ENCODE measurements around the gene COL4A2. TPM values are rescaled to one million over a fixed set of nuclear protein-coding genes. Genes with fewer than 3 reads are reported as not detected.
A peak's percentile ranks its signal among the peaks of the same experiment; 100 is the strongest.

The COL4A2 gene
- total RNA-seq, 4 donors from 2014 or later: 51.2 to 85.8 (median 70.5) TPM

GRCh38 chr13:110434629-110435028, 127.5 kb downstream of the COL4A2 start:
- TF ChIP-seq CTCF (IDR thresholded peaks at IDR 0.05 in 4 of 5, conservative IDR thresholded peaks at IDR 0.05 in 1 of 5) (no peak), POLR2A (IDR thresholded peaks at IDR 0.05) (no peak)
- Histone ChIP-seq H3K27me3 (no peaks in the 10 kb centered on the region), H3K9me3 (no peaks in the 10 kb centered on the region), H3K27ac (peak overlapping the region in 3 of 4 donors; percentile 9 to 56 (median 24)), H3K36me3 (no peaks in the 10 kb centered on the region), H3K4me1 (peaks cover 13 to 50% of the 10 kb centered on the region in 2 donors), H3K4me3 (no peak overlapping the region)
- in situ Hi-C loops (cut with MboI; ENCODE audit: low sequenced_read_pairs in 4 of 4) (no loop called here), intact Hi-C loops (cut with DNase I; ENCODE audit: low total_unique reads) (no loop called here)
- ATAC-seq (no peak), DNase-seq (no peak)

- intact Hi-C loops (cut with DNase I; ENCODE audit: low total_unique reads): no loop called here
Measured at GRCh38 chr13:110435331-110435730, 128.2 kb downstream of the COL4A2 start.

GRCh38 chr13:110436276-110436675, 129.2 kb downstream of the COL4A2 start:
- Histone ChIP-seq H3K27ac (no peak overlapping the region), H3K27me3 (no peaks in the 10 kb centered on the region), H3K9me3 (no peaks in the 10 kb centered on the region), H3K4me3 (no peak overlapping the region), H3K4me1 (peaks cover 13 to 50% of the 10 kb centered on the region in 2 donors), H3K36me3 (no peaks in the 10 kb centered on the region)
- intact Hi-C loops (cut with DNase I; ENCODE audit: low total_unique reads): no loop called here
- DNase-seq (no peak), ATAC-seq (no peak)
- TF ChIP-seq POLR2A (IDR thresholded peaks at IDR 0.05) (no peak), CTCF (IDR thresholded peaks at IDR 0.05 in 4 of 5, conservative IDR thresholded peaks at IDR 0.05 in 1 of 5) (no peak)
- in situ Hi-C loops (cut with MboI; ENCODE audit: low sequenced_read_pairs in 4 of 4): no loop called here

More at GRCh38 chr13:110435331-110435730, 128.2 kb downstream of the COL4A2 start:
- Histone ChIP-seq H3K4me3 (no peak overlapping the region), H3K27me3 (no peaks in the 10 kb centered on the region), H3K36me3 (no peaks in the 10 kb centered on the region), H3K4me1 (peaks cover 13 to 50% of the 10 kb centered on the region in 2 donors), H3K27ac (peak overlapping the region in 2 of 4 donors; percentile 24 to 56), H3K9me3 (no peaks in the 10 kb centered on the region)
- DNase-seq (no peak), ATAC-seq (peak; percentile 72 to 89)
- in situ Hi-C loops (cut with MboI; ENCODE audit: low sequenced_read_pairs in 4 of 4): no loop called here
- no peak for TF ChIP-seq CTCF (IDR thresholded peaks at IDR 0.05 in 4 of 5, conservative IDR thresholded peaks at IDR 0.05 in 1 of 5)
- no peak for TF ChIP-seq POLR2A (IDR thresholded peaks at IDR 0.05)

- TF ChIP-seq CTCF (IDR thresholded peaks at IDR 0.05 in 4 of 5, conservative IDR thresholded peaks at IDR 0.05 in 1 of 5): no peak
- no peak for TF ChIP-seq POLR2A (IDR thresholded peaks at IDR 0.05)
- in situ Hi-C loops (cut with MboI; ENCODE audit: low sequenced_read_pairs in 4 of 4): no loop called here
- no peak overlapping the region for H3K4me3 ChIP-seq
- no peak overlapping the region for H3K27ac ChIP-seq
- H3K36me3 ChIP-seq: no peaks in the 10 kb centered on the region
- H3K9me3 ChIP-seq: no peaks in the 10 kb centered on the region
- ATAC-seq (no peak), DNase-seq (no peak)
- intact Hi-C loops (cut with DNase I; ENCODE audit: low total_unique reads): no loop called here
- H3K27me3 ChIP-seq: no peaks in the 10 kb centered on the region
- H3K4me1 ChIP-seq: peaks cover 13 to 46% of the 10 kb centered on the region in 2 donors
Measured at GRCh38 chr13:110436786-110437370, 129.8 kb downstream of the COL4A2 start.

DNA sequence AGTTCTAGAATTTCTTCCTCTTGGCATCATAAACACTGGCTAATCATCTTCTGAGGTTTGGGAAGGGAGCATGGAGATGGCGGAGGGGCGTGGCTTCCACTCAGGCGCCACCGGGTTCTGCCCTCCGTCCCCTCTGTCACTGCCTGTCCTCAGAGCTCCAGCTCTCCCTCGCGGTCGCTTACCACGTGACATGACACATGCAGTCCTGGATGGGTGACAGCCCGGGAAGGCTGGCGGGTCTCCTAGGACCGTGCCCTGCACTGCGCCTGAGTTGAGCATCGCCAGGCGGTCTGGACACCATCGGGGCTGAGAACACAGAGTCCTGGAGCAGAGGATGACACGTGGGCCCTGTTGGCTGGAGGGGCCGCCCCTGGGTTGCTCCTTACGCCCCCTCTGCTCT, 131.1 kb downstream of the COL4A2 start:
- H3K36me3 ChIP-seq: no peaks in the 10 kb centered on the region
- peaks cover 4 to 33% of the 10 kb centered on the region in 2 donors for H3K4me1 ChIP-seq
- DNase-seq (no peak), ATAC-seq (no peak)
- H3K9me3 ChIP-seq: no peaks in the 10 kb centered on the region
- in situ Hi-C loops (cut with MboI; ENCODE audit: low sequenced_read_pairs in 4 of 4) (no loop called here), intact Hi-C loops (cut with DNase I; ENCODE audit: low total_unique reads) (no loop called here)
- TF ChIP-seq CTCF (IDR thresholded peaks at IDR 0.05 in 4 of 5, conservative IDR thresholded peaks at IDR 0.05 in 1 of 5) (no peak), POLR2A (IDR thresholded peaks at IDR 0.05) (no peak)
- no peaks in the 10 kb centered on the region for H3K27me3 ChIP-seq
- no peak overlapping the region for H3K4me3 ChIP-seq
- no peak overlapping the region for H3K27ac ChIP-seq
